GM21360 (cell line): ENCODE data around the gene SORCS2.

Source experiments
- ATAC-seq: cut with Tn5 transposase; IDR thresholded peaks from one replicate; pipeline ENCODE4 v1.9.1; 2021; ENCODE audit warnings: mild to moderate bottlenecking, moderate library complexity; ENCODE audit not compliant: unreplicated experiment

The SORCS2 gene

DNA sequence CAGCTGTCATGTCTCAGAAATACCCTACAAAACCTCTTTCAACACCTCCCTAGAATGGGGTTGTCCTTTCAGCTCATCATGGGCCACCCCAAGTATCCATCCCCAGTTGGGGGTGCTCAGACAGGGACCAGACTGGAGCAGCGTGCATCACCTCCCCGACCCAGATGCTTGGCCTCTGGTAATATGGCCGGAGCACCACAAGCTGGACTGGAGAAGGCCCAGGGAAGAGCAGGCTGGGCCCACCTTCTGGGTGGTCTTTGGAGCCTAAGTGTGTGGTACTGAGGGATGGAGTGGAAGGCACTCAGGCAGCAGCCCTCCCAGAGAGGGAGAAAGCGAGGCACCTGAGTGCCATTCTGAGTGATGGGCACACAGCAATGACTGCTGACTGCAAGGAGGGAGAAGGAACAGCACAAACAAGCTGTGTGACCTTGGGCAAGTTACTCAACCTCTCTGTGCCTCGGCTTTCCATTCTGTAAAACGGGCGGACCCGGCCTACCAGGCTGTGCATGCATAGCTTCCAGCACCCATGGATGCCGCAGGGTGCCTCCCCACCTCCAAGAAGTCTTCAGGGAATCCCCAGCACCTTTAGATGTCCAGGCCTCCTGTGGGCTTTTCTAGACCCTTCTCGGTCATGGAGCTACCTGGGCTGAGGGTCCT, 519.1 kb downstream of the SORCS2 start:
- no peak for ATAC-seq

DNA sequence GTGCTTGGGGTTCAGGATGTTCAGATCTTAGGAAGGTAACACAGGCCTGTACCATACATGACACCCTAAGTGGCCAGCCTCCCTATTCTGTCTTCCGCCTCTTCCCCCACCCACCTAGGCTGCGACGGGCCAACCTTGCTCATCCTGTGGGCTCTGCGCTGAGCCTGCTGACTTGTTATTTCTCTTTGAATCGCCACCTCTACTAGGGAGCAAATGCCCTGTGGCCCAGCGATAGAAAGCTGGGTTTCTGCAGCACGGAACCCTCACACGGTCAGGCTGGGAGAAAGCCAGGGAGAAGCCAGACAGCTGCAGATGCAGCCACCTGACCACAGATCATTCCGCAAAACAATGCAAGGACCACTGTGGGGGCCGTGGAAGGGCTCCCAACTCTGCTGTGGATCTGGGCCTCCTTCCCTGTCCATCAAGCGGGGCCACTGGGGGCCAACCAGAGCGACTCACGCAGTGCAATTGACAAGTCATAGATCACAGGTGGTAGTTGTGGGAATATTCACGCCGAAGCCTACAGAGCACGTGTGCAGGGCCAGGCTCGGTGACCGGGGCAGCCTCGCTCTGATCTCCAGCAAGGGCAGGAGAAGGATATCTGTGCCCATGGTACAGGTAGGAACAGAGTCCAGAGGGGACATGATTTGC, 519.8 kb downstream of the SORCS2 start:
- no peak for ATAC-seq

DNA sequence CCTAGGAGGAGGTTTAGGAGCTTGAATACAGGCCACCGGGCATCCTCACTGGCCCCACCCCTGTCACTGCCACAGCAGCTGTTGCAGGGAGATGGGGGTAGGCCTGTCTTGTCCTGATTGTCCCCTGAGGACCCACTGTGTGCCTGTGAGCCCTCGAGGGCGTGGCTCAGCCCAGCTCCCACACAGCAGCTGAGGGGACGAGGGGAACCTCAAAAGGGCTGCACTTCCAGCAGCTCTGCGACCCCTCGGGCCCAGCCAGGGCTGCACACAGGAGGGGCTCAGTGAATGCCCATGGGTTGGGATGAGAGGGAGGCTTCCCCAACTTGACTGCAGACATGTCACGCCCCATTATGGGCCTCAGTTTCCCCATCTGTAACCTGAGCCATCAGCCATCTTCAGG, 521.4 kb downstream of the SORCS2 start:
- no peak for ATAC-seq

DNA sequence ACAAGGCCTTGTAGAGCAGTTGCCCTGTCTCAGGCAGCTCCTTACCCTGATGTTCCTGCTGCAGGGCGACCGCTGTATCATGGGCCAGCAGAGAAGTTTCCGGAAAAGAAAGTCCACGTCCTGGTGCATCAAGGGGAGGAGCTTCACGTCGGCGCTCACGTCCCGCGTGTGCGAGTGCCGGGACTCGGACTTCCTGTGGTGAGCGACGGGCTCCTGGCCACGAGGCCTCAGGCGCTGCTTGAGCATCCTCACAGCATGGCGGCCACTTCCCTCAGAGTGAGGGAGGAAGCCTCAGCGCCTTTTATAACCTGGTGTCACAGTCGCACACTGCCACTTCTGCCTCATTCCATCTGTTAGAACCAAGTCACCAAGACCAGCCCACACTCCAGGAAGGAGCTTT, 521.8 kb downstream of the SORCS2 start:
- no peak for ATAC-seq

DNA sequence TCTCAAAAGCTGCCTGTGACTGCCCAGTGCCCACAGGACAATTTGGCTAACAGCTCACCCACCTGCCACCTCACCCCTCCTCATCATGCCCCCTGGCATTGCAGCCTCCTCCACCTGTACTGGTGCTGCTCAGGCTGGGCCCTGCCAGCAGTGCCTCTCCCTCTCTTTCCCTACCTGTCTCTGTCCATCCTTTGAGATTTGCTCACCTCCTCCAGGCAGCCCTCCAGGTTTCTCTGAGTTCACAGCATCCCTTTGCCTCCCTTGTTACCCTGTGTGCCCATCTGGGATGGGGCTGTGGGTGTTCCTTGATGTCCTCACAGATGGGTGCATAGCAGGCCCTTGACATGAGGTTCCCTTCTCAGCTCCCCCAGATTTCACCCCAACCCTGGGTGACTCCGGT, 522.4 kb downstream of the SORCS2 start:
- no peak for ATAC-seq

DNA sequence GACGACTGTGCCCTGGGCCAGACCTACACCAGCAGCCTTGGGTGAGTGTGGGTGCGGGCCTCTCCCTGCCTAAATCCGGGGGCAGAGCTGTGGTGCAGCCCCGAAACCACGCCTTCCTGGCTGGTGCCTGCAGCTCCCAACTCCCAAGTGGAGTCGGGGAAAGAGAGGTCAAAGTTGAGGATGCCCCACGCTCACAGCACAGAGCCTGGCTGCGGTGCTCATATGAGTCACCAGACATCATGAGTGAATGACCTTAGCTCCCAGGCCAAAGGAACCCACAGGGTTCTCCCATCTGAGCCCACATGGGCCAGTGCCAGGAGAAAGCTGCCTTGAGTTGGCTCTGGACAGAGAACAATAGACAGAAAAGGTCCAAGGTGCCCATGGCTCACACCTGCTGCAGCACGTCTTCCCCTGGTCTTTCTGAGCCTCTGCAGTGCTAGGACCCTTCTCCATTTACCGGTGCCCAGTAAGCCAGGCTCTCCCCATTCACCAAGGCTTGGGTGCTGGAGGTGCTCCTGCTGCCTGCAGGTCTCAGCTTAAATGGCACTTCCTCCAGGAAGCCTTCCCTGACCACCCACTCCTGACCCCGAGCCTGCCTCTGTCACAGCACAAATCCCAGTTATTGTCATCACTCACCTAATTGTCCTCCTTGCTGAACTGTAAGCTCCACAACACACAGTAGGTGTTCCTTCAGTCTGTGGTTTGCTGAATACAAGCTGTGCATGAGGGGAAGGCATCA, 523.1 kb downstream of the SORCS2 start:
- ATAC-seq: no peak

DNA sequence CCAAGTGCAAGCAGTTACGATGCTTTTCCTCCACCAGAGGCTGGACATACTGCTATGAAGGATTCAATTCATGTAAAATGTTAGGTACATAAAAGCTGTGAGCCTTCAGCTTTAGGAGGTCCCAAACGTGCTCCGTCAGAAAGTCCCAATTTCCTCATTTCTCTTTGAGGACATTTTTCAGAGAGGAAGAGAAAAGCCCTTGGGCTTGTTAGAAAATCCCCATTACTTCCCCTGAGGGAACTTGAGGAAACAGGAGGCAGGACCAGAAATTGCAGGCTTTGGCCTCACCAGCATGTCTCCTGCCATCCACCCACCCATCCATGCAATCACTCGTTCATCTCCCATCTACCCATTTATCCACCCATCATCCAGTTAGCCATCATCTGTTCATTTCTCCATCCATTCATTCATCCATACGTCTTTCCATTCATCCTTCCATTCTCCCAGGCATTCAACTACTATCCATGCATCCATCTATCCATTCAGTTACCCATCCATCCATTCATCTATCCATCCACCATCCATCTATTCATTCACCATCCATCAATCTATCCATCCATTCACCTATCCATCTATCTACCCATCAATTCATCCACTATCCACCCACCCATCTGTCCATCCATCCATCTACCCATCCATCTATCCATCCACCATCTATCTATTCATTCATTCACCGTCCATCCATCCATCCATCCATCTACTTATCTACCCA, 523.8 kb downstream of the SORCS2 start:
- no peak for ATAC-seq

DNA sequence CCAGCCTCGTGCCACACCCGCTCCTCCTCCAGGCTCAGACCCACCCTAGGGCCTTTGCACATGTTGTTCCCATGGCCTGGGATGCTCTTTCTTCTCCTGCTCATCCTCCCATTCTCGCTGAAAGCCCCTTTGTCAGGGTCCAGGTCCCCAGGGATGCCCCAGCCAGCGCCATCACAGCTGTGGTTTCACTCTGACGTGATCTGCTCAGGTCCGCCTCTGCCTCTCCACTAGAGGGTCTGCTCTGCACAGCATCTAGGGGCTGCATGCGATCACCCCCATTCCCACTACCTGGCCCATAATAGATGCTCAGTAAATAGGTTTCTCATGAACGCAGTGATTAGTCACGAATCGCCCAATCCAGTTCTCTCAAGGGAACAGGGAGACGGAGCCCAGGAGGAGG, 524.8 kb downstream of the SORCS2 start:
- no peak for ATAC-seq

DNA sequence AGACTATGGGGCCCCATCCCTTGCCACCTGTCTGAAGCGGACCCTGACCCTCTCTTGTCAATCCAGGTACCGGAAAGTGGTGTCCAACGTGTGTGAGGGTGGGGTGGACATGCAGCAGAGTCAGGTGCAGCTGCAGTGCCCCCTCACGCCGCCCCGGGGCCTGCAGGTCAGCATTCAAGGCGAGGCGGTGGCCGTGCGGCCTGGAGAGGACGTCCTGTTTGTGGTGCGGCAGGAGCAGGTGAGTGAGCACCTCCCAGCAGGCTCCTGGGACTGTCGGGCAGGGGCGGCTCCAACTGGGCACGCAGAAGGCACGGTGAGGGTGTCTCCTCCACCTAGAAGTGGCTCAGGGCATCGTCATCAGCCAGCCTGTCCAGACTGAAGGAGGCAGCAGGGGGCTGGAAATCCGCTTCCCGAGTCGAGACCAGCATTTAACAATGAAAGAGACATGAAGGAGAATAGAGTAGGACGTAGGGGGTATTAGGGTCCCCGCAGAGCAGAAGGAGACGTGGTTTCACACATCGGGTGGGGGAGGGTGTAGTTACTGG, 525.7 kb downstream of the SORCS2 start:
- no peak for ATAC-seq

DNA sequence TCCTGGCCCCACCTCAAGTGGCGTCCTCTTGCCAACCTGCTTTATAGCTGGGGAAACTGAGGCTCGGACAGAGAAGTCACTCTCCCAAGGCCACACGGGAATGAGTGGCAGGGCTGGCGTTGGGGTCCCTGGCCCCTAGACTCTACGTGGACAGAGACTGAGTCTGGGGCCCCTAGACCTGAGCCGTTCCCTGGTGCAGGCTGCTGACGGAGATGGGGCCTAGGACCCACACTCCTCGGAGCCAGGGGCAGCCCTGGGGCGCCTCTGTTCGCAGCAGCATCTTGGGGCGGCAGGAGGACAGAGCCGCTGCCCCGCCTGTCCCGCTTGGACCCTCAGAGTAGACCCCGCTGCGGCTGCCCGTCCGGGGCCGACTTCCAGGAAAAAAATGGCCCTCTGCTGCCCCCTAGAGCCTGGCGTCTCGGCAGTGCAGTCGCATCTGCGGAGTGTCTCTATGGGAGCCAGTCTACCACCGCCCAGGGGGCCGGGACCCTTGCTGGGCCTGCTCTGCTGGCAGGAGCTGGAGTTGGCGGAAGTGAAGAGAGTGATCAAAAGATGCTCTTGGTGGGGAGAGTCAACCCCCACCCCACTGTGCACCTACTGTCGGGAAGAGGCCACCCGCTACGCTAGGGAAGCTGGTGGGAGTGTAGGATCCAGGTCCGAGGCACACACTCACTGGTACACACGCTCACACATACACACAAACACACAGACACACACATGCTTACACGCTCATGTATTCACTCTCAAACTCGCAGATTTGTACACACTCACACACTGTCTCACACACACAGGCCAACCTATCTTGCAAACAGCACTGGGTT, 527.2 kb downstream of the SORCS2 start:
- ATAC-seq: no peak

DNA sequence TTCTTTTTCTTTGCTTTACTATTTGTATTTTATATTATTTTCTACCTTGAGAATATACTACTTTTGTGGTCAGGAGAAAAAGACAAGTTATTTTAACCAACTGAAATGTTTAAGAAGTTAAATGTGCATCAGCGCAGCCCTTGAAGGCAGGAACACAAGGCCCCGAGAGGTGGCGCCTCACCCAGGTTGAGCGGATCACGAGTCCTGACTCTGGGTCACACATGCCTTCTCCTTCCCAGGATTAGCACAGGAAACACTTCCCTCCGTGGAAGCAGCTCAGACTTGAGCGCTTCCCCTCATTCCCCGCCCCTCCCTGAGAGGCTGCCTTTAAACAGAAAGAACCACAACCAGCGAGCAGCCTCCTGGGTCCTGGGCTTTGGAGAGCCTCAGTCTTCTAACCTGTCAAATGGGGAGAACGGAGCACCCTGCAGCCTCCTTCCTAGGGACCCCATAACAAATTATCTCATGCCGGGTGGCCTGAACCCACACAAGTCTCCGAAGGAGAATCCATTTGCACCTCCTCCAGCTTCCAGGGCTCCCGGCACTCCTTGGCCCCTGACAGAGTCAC, 529.7 kb downstream of the SORCS2 start:
- no peak for ATAC-seq

DNA sequence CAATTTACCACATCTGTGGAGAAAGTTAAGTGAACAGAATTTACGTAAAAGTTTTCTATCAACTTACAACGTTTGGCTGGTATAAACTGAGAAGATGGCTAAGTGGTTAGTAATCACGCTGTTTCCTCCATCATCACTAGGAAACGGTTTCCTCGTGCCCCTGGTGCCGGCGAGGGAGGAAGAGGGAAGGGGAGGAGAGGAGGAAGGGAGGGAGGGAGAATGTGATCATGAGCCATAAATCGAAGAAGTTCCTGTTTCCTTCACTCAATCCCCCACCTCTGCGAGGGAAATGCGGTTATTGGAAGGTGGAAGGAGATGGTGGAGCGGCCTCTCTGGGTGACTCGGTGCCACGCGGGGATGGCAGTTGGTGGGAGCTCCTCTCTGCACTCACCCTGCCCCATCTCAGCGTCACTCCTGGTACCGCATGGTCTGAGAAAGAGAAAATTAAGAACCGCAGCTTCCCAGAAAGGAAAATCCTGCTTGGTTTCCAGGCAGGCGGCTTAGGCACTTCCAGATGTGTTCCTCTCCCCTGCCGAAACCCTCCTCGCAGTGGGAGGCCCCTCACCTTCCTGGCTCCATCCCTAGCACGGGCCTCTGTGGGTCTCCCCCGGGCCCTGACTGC, 530.5 kb downstream of the SORCS2 start:
- ATAC-seq: no peak

DNA sequence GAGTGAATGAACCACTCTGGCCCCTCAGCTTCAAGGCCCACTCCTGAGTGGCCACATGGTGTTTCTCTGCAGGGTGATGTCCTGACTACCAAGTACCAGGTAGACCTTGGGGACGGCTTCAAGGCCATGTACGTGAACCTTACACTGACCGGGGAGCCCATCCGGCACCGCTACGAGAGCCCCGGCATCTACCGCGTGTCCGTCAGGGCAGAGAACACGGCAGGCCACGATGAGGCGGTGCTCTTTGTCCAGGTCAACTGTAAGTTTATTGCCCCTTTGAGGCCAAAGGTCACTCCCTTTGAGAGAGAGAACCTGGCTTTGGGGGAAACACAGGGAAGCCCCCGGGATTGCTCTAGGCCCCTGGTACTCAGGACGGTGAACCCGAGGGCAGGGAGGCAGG, 531.3 kb downstream of the SORCS2 start:
- no peak for ATAC-seq

DNA sequence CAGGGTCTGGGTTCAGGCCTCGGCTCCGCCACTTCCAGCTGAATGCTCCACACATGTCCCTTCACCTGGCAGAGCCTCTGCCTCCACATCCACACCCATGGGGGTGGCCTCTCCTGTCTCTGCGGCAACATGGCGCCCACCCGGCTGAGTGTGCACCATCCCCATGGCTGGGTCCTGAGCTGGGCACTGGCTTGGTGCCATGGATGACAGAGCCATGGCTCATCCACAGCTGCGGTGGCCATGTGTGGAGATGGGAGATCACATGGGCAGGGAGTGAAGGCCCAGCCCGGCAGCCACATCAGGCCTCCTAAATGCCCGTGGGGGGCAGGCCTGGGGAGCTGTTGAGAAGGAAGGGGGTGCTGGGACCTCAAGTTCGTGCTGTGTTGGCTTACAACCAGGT, 533.6 kb downstream of the SORCS2 start:
- no peak for ATAC-seq

DNA sequence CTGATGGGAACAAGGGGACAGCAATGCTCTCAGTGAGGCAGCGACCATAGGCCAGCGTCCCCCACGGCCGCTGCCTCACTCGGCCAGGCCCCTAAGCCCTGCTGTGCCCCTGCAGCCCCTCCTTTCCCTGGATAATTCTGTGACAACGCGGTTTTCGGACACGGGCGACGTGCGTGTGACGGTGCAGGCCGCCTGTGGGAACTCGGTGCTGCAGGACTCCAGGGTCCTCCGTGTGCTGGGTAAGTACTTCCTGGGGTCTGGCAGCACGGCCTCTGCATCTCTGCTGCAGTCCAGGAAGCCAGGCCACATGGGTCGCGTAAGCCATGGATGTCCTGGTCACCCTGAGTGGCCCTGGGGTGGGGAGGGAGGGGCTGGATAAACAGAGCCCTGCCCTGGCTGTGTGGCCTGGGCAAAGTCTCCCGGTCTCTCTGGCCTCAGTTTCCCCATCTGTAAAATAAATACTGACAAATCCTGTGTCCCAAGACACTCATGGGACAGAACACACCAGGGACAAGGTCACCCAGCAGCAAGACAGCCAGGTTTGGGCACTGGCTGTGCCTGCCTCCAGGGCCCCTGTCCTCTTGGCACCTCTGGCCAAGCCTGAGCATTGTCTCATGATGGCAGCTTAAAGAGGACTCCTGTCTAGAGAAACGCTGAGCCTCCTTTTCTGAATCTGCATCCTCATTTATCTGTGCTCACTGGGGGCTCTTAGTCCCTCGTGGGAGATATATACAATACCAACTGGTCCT, 534.5 kb downstream of the SORCS2 start:
- ATAC-seq: no peak

DNA sequence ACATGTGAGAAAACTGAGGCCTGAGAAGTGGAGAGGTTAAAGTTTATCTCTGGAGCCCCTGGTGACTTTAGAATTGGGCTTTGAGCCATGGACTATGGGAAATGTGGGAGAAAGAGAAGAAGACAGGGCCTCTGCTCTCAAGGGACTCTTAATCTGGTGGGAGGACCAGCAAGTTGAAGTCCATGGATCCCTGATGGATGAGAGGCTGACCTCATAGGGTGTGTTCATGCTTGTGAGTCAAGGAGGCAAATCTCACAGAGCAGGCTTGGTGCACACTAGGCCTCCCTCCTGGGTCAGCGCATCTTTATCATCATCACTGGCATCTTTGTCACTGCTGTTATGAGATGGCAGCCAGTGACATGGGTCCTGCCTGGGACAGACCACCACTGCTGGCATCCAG, 535.4 kb downstream of the SORCS2 start:
- ATAC-seq: no peak

DNA sequence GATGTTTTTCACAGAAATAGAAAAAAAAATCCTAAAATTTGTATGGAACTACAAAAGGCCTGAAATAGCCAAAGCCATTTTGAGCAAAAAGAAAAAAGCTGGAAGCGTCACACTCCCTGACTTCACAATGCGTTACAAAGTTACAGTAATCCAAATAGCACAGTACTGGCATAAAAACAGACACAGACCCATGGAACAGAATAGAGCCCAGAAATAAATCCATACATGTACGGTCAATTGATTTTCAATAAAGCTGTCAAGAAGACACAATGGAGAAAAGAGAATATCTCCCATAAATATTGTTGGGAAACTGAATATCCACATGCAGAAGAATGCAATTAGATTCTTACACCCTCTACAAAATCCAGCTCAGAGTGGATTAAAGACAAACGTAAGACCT, 539.1 kb downstream of the SORCS2 start:
- ATAC-seq: no peak

DNA sequence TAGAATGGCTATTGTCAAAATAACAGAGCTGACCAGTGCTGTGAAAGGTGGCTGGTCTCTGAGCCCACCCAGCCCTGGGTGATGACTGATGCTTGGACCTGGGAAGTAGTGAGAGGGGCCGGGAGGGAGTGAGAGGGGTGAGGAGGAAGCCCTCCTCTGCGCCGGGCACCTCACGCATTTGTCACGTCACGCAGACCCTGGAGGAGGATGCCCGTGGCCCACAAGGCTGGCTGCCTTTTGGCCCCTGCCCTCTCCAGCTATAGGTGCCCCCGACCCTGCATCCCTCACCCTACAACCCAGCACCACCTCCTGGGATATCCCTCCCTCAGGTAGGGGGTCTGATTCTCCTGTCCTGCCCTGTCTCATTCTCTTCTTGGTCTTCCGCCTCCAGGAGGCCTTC, 539.9 kb downstream of the SORCS2 start:
- no peak for ATAC-seq

DNA sequence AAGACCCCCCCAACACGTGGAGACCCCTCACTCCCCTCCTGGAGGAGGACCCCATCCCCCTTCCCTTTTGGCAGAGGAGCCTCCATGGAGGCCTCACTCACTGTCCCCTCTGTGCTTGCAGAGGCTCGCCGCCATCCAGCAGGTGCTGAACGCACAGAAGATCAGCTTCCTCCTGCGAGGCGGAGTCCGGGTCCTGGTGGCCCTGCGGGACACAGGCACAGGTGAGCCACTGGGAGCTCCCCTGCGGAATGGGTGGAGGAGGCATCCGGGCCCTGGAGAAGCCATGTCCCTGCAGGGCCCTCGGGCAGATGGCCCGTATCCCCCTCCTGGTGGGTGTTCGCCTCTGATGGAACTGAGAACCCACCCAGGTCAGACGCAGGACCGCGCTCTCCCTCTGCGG, 540.9 kb downstream of the SORCS2 start:
- ATAC-seq: no peak
